Vagina (tissue), 2 donors: ENCODE measurements around the gene PIGC.

ENCODE experiments used
- CTCF ChIP-seq, 3 experiments: fragments of 450-650 bp in 2 of 3; fragments of 200-600 bp in 1 of 3; sonication (generic) in 1 of 3; IDR thresholded peaks; one replicate each; pipeline ENCODE4 v1.5.1; 2017 to 2019; ENCODE audit warnings: antibody characterized with exemption in 3 of 3, mild to moderate bottlenecking in 2 of 3, moderate library complexity in 2 of 3
- POLR2A ChIP-seq, 2 donors: fragments of 450-650 bp; IDR thresholded peaks; one replicate each; pipeline ENCODE4 v1.6.1; 2017; ENCODE audit warnings: antibody characterized with exemption in 2 of 2, mild to moderate bottlenecking in 2 of 2, moderate library complexity in 2 of 2

DNA sequence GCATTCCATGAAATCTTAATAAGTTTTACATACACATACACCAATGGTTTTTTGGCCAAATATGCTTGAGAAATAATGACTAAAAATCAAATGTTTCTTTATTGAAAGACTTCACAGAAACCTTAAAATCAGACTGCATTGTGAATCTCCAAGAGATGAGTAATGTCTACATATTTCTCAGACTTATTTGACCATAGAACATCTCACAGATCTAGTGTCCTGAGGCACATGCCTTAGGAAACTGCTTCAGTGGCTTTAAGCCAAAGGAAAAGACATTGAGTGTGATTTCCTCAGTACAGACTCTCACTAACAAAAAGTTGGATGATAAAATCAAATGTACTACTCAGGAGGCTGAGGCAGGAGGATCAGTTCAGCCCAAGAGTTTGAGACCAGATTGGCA is 29.5 kb downstream of the PIGC start:
- TF ChIP-seq POLR2A (IDR thresholded peaks at IDR 0.05), result no peak
- TF ChIP-seq CTCF (IDR thresholded peaks at IDR 0.05), result no peak
